ENCODE data around the gene CLEC16A. TPM values are rescaled to one million over a fixed set of nuclear protein-coding genes. Genes with fewer than 3 reads are reported as not detected.

CLEC16A gene
- total RNA-seq, 1 donor from 2014 or later = 58.1 TPM

DNA sequence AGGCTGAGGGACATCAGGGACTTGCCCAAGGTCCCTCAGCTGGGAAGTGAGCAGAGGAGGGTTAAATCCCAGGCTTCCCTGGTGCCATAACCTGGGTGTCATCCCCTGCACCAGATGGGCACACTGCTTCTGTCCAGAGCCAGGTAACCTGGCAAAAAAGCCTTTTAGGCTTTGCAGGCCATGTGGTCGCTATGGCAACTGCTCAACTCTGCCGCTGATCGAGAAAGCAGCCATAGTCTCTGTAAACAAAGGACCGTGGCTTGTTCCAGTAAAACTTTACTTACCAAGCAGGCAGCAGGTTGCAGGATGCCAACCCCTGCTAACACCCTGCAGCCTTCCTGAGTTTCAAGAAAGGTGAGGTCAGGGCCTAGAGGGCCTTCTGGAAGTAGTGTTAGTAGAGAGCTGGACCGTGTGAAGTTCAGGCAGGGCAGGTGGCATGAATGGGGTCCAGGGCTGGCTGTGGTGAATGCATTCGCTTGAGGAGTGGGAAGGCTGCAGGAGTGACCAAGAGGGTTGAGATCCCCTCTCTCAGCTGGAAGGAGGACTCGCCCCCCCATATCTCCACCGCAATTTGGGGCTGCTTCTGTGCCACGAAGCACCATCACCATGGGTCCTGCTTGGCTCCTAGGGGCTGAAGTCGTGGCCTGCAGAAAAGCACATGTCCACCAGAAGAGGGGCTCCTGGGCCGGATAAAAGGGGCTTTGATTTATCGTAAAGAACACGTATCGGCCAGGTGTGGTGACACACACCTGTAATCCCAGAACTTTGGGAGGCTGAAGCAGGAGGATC lies 220.3 kb downstream of the CLEC16A start:
- peaks cover 42% of the 10 kb centered on the region for H3K36me3 Mint-ChIP-seq (ENCODE audit: low read depth, unreplicated experiment)
- no peak overlapping the region for H3K4me3 Mint-ChIP-seq (ENCODE audit: unreplicated experiment)
- peaks cover 17% of the 10 kb centered on the region for H3K27me3 Mint-ChIP-seq (ENCODE audit: unreplicated experiment)
- H3K9me3 Mint-ChIP-seq (ENCODE audit: unreplicated experiment) = no peaks in the 10 kb centered on the region
- H3K4me1 Mint-ChIP-seq (ENCODE audit: unreplicated experiment) = peaks cover 31% of the 10 kb centered on the region
- no peak for DNase-seq (ENCODE audit: low spot score)
- H3K27ac Mint-ChIP-seq (ENCODE audit: unreplicated experiment) = peak overlapping the region; percentile 90
- TF ChIP-seq CTCF (IDR thresholded peaks at IDR 0.05; ENCODE audit: unreplicated experiment) = no peak

GRCh38 chr16:11165349-11165748 lies 221.0 kb downstream of the CLEC16A start:
- TF ChIP-seq CTCF (IDR thresholded peaks at IDR 0.05; ENCODE audit: unreplicated experiment) = no peak
- no peaks in the 10 kb centered on the region for H3K9me3 Mint-ChIP-seq (ENCODE audit: unreplicated experiment)
- peaks cover 39% of the 10 kb centered on the region for H3K36me3 Mint-ChIP-seq (ENCODE audit: low read depth, unreplicated experiment)
- no peak for DNase-seq (ENCODE audit: low spot score)
- peaks cover 17% of the 10 kb centered on the region for H3K27me3 Mint-ChIP-seq (ENCODE audit: unreplicated experiment)
- H3K4me3 Mint-ChIP-seq (ENCODE audit: unreplicated experiment) = no peak overlapping the region
- H3K4me1 Mint-ChIP-seq (ENCODE audit: unreplicated experiment) = peaks cover 31% of the 10 kb centered on the region
- no peak overlapping the region for H3K27ac Mint-ChIP-seq (ENCODE audit: unreplicated experiment)

GRCh38 chr16:11165894-11166665 lies 221.7 kb downstream of the CLEC16A start:
- no peak for TF ChIP-seq CTCF (IDR thresholded peaks at IDR 0.05; ENCODE audit: unreplicated experiment)
- Mint-ChIP-seq H3K4me3 (ENCODE audit: unreplicated experiment) (no peak overlapping the region), H3K36me3 (ENCODE audit: low read depth, unreplicated experiment) (peaks cover 37% of the 10 kb centered on the region), H3K27ac (ENCODE audit: unreplicated experiment) (no peak overlapping the region), H3K27me3 (ENCODE audit: unreplicated experiment) (peaks cover 17% of the 10 kb centered on the region), H3K9me3 (ENCODE audit: unreplicated experiment) (no peaks in the 10 kb centered on the region), H3K4me1 (ENCODE audit: unreplicated experiment) (peaks cover 31% of the 10 kb centered on the region)
- DNase-seq (ENCODE audit: low spot score) = no peak

DNA sequence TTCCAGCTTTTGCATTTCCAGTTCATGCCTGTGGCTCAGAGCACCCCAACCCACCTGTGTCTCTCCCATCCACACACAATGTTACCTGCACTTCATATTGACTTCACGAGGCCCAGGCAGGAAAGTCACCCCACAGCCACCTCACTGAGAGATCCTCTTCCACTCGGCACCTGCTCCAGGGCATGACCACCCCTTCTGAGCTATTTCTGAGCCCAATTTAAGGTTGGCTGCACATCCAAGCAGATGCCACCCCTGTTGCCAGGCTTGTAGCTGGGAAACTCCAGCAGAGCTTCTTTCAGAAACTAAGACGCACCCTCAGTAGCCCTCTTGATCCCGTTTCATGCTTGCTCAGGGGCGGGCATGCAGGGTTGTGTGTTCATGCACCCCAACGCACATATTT lies 223.2 kb downstream of the CLEC16A start:
- H3K36me3 Mint-ChIP-seq (ENCODE audit: low read depth, unreplicated experiment) = peaks cover 43% of the 10 kb centered on the region
- DNase-seq (ENCODE audit: low spot score) = no peak
- peaks cover 24% of the 10 kb centered on the region for H3K4me1 Mint-ChIP-seq (ENCODE audit: unreplicated experiment)
- TF ChIP-seq CTCF (IDR thresholded peaks at IDR 0.05; ENCODE audit: unreplicated experiment) = no peak
- no peak overlapping the region for H3K27ac Mint-ChIP-seq (ENCODE audit: unreplicated experiment)
- H3K9me3 Mint-ChIP-seq (ENCODE audit: unreplicated experiment) = no peaks in the 10 kb centered on the region
- H3K4me3 Mint-ChIP-seq (ENCODE audit: unreplicated experiment) = no peak overlapping the region
- H3K27me3 Mint-ChIP-seq (ENCODE audit: unreplicated experiment) = peaks cover 14% of the 10 kb centered on the region
